ENCODE data around the gene FBXO9.

GRCh38 chr6:53086302-53086701 is 21.1 kb downstream of the FBXO9 start:
- no peak for TF ChIP-seq CTCF (IDR thresholded peaks at IDR 0.05; ENCODE audit: low read length)
- TF ChIP-seq EZH2 (optimal IDR thresholded peaks at IDR 0.05; ENCODE audit: low read depth, low read length) = no peak

Measured in MM.1S (cell line).